Astrocyte (in vitro differentiated cells and primary cell): Measurements from ENCODE around the gene YIPF5. TPM values are rescaled to one million over a fixed set of nuclear protein-coding genes. Genes with fewer than 3 reads are reported as not detected.

Experiments
- DNase-seq: peaks from one replicate; pipeline ENCODE4 v3.0.0-alpha.2; 2010; ENCODE audit warnings: low read depth
- FAIRE-seq: peaks from 2 replicates; lab custom pipeline; 2011; peaks lifted over from hg19 to GRCh38; lab: Jason Lieb, UNC
- H2AFZ ChIP-seq: 2 replicates; pipeline ENCODE4 v1.6.0; 2012; ENCODE audit warnings: low read depth, low read length, inconsistent platforms
- H3K27ac ChIP-seq: 2 replicates; pipeline ENCODE4 v1.5.1; 2011; ENCODE audit warnings: low read depth, low read length, inconsistent platforms
- H3K27me3 ChIP-seq: 2 replicates; pipeline ENCODE4 v1.6.0; 2011; ENCODE audit warnings: low read length, inconsistent platforms; ENCODE audit not compliant: insufficient read depth
- H3K36me3 ChIP-seq: 2 replicates; pipeline ENCODE4 v1.5.1; 2011; ENCODE audit warnings: low read length, inconsistent platforms; ENCODE audit not compliant: insufficient read depth
- H3K4me1 ChIP-seq: 2 replicates; pipeline ENCODE4 v1.5.1; 2011; ENCODE audit warnings: low read length, inconsistent platforms; ENCODE audit not compliant: insufficient read depth
- H3K4me2 ChIP-seq: 2 replicates; pipeline ENCODE4 v1.6.0; 2012; ENCODE audit warnings: low read length, inconsistent platforms
- H3K4me3 ChIP-seq: 2 replicates; pipeline ENCODE4 v1.5.1; 2011; ENCODE audit warnings: low read depth, mild to moderate bottlenecking, low read length, inconsistent platforms; ENCODE audit not compliant: insufficient read depth
- H3K79me2 ChIP-seq: 2 replicates; pipeline ENCODE4 v1.6.0; 2012; ENCODE audit warnings: mild to moderate bottlenecking, low read length, inconsistent platforms; ENCODE audit not compliant: insufficient read depth
- H3K9ac ChIP-seq: 2 replicates; pipeline ENCODE4 v1.6.0; 2012; ENCODE audit warnings: mild to moderate bottlenecking, low read length, inconsistent platforms
- H3K9me3 ChIP-seq: 2 replicates; pipeline ENCODE4 v1.5.1; 2012; ENCODE audit warnings: low read depth, mild to moderate bottlenecking, low read length, inconsistent platforms; ENCODE audit not compliant: insufficient read depth
- H4K20me1 ChIP-seq: 2 replicates; pipeline ENCODE4 v1.6.0; 2012; ENCODE audit warnings: low read length, inconsistent platforms; ENCODE audit not compliant: insufficient read depth
- H3K27ac Mint-ChIP-seq: one replicate; pipeline ENCODE4 v1.8.0; 2021; ENCODE audit warnings: mild to moderate bottlenecking, mixed read lengths; ENCODE audit not compliant: unreplicated experiment
- H3K27me3 Mint-ChIP-seq: one replicate; pipeline ENCODE4 v1.8.0; 2021; ENCODE audit warnings: low read depth, mixed read lengths; ENCODE audit not compliant: unreplicated experiment
- H3K36me3 Mint-ChIP-seq: one replicate; pipeline ENCODE4 v1.8.0; 2021; ENCODE audit warnings: low read depth, mixed read lengths; ENCODE audit not compliant: unreplicated experiment
- H3K4me1 Mint-ChIP-seq: one replicate; pipeline ENCODE4 v1.8.0; 2021; ENCODE audit warnings: low read depth, mixed read lengths; ENCODE audit not compliant: unreplicated experiment
- H3K4me3 Mint-ChIP-seq: one replicate; pipeline ENCODE4 v1.8.0; 2021; ENCODE audit warnings: mild to moderate bottlenecking, moderate library complexity, mixed read lengths; ENCODE audit not compliant: unreplicated experiment
- H3K9me3 Mint-ChIP-seq: one replicate; pipeline ENCODE4 v1.8.0; 2021; ENCODE audit warnings: mild to moderate bottlenecking, mixed read lengths; ENCODE audit not compliant: unreplicated experiment
- CTCF ChIP-seq: IDR thresholded peaks from 2 replicates; pipeline ENCODE4 v1.5.1; 2011; ENCODE audit warnings: low read depth, mild to moderate bottlenecking, inconsistent platforms, low read length, moderate library complexity; ENCODE audit not compliant: insufficient read depth
- EZH2 ChIP-seq: IDR thresholded peaks from 2 replicates; pipeline ENCODE4 v1.6.1; 2012; ENCODE audit warnings: mild to moderate bottlenecking, low read length, inconsistent platforms; ENCODE audit not compliant: insufficient read depth
- total RNA-seq: library from RNA; stranded (reverse); gene quantifications from 2 replicates; pipeline ENCODE4 v1.2.1, GENCODE V29; 2021

The YIPF5 gene
- total RNA-seq, 1 donor from 2014 or later, result 132 TPM

- no peak overlapping the region for H3K27ac ChIP-seq
- no peak overlapping the region for H3K27ac Mint-ChIP-seq
- no peaks in the 10 kb centered on the region for H3K36me3 ChIP-seq
- H3K4me2 ChIP-seq, result no peak overlapping the region
- H3K27me3 Mint-ChIP-seq, result peaks cover 4% of the 10 kb centered on the region
- no peaks in the 10 kb centered on the region for H3K79me2 ChIP-seq
- H3K9me3 Mint-ChIP-seq, result no peaks in the 10 kb centered on the region
- H2AFZ ChIP-seq, result no peak overlapping the region
- DNase-seq, result peak; percentile 42
- no peaks in the 10 kb centered on the region for H3K4me1 Mint-ChIP-seq
- no peaks in the 10 kb centered on the region for H3K36me3 Mint-ChIP-seq
- peak; percentile 88 for FAIRE-seq
- no peak overlapping the region for H3K4me3 ChIP-seq
- H3K27me3 ChIP-seq, result no peaks in the 10 kb centered on the region
- TF ChIP-seq EZH2 (no peak), CTCF (peak; percentile 87)
- H3K4me1 ChIP-seq, result no peaks in the 10 kb centered on the region
- no peaks in the 10 kb centered on the region for H4K20me1 ChIP-seq
- H3K9ac ChIP-seq, result no peak overlapping the region
- no peak overlapping the region for H3K4me3 Mint-ChIP-seq
- no peaks in the 10 kb centered on the region for H3K9me3 ChIP-seq
These were observed 28.2 kb downstream of the YIPF5 start for GRCh38 chr5:144142139-144142823.

GRCh38 chr5:144141585-144141984 lies 28.9 kb downstream of the YIPF5 start:
- DNase-seq, result no peak
- Histone ChIP-seq H3K9ac (no peak overlapping the region), H3K4me2 (no peak overlapping the region), H3K9me3 (no peaks in the 10 kb centered on the region), H3K27me3 (no peaks in the 10 kb centered on the region), H3K79me2 (no peaks in the 10 kb centered on the region), H3K27ac (no peak overlapping the region), H3K36me3 (no peaks in the 10 kb centered on the region), H3K4me3 (no peak overlapping the region), H3K4me1 (no peaks in the 10 kb centered on the region), H2AFZ (no peak overlapping the region), H4K20me1 (no peaks in the 10 kb centered on the region)
- Mint-ChIP-seq H3K27me3 (peaks cover 4% of the 10 kb centered on the region), H3K9me3 (no peaks in the 10 kb centered on the region), H3K4me1 (no peaks in the 10 kb centered on the region), H3K4me3 (no peak overlapping the region), H3K36me3 (no peaks in the 10 kb centered on the region), H3K27ac (no peak overlapping the region)
- no peak for TF ChIP-seq EZH2
- FAIRE-seq, result no peak

GRCh38 chr5:144139586-144139985 lies 30.9 kb downstream of the YIPF5 start:
- DNase-seq (peak; percentile 57), FAIRE-seq (no peak)
- Histone ChIP-seq H3K4me3 (no peak overlapping the region), H3K79me2 (no peaks in the 10 kb centered on the region), H3K4me2 (no peak overlapping the region), H3K27ac (no peak overlapping the region), H3K9ac (no peak overlapping the region), H3K9me3 (no peaks in the 10 kb centered on the region), H3K4me1 (no peaks in the 10 kb centered on the region), H3K36me3 (no peaks in the 10 kb centered on the region), H2AFZ (no peak overlapping the region), H4K20me1 (no peaks in the 10 kb centered on the region), H3K27me3 (no peaks in the 10 kb centered on the region)
- Mint-ChIP-seq H3K36me3 (no peaks in the 10 kb centered on the region), H3K9me3 (no peaks in the 10 kb centered on the region), H3K27me3 (peaks cover 4% of the 10 kb centered on the region), H3K4me3 (no peak overlapping the region), H3K27ac (no peak overlapping the region), H3K4me1 (no peaks in the 10 kb centered on the region)
- TF ChIP-seq EZH2, result no peak
- no peak for TF ChIP-seq CTCF
